Fibroblast of the conjunctiva (primary cell): Measurements from ENCODE around the gene SLCO4A1.
"Not testable (repeated sequence)": the region's sequence is repeated elsewhere in the genome, so short reads cannot be mapped to it uniquely, and the experiment has no call there.

Experiments used
- DNase-seq: peaks from one replicate; pipeline ENCODE4 v3.0.0-alpha.2; 2010; ENCODE audit warnings: low read depth

The SLCO4A1 gene

GRCh38 chr20:62666736-62667529 lies 24.6 kb downstream of the SLCO4A1 start:
- DNase-seq = no peak

GRCh38 chr20:62667530-62668440 lies 25.5 kb downstream of the SLCO4A1 start:
- no peak for DNase-seq

- DNase-seq = peak; percentile 60
Observed at GRCh38 chr20:62668441-62669027, 26.2 kb downstream of the SLCO4A1 start.

- no peak for DNase-seq
Observed at GRCh38 chr20:62669249-62669648, 26.9 kb downstream of the SLCO4A1 start.

- DNase-seq = no peak
Observed at GRCh38 chr20:62670156-62670555, 27.9 kb downstream of the SLCO4A1 start.

GRCh38 chr20:62670998-62671397 lies 28.7 kb downstream of the SLCO4A1 start:
- DNase-seq = no peak

GRCh38 chr20:62671765-62672164 lies 29.5 kb downstream of the SLCO4A1 start:
- no peak for DNase-seq

GRCh38 chr20:62674370-62674769 lies 32.1 kb downstream of the SLCO4A1 start:
- no peak for DNase-seq

GRCh38 chr20:62675156-62675876 lies 33.0 kb downstream of the SLCO4A1 start:
- no peak for DNase-seq

GRCh38 chr20:62675877-62676260 lies 33.6 kb downstream of the SLCO4A1 start:
- DNase-seq = no peak

- no peak for DNase-seq
Observed at GRCh38 chr20:62676976-62677375, 34.7 kb downstream of the SLCO4A1 start.

GRCh38 chr20:62677678-62678077 lies 35.4 kb downstream of the SLCO4A1 start:
- no peak for DNase-seq

- no peak for DNase-seq
Observed at GRCh38 chr20:62678553-62678952, 36.2 kb downstream of the SLCO4A1 start.

- no peak for DNase-seq
Observed at GRCh38 chr20:62679978-62680589, 37.8 kb downstream of the SLCO4A1 start.

GRCh38 chr20:62682912-62683517 lies 40.7 kb downstream of the SLCO4A1 start:
- no peak for DNase-seq

- DNase-seq = not testable (repeated sequence)
Observed at GRCh38 chr20:62683660-62684322, 41.5 kb downstream of the SLCO4A1 start.

GRCh38 chr20:62684981-62685380 lies 42.7 kb downstream of the SLCO4A1 start:
- no peak for DNase-seq

- no peak for DNase-seq
Observed at GRCh38 chr20:62685781-62686555, 43.7 kb downstream of the SLCO4A1 start.
